ENCODE data around the gene GOLIM4.

DNA sequence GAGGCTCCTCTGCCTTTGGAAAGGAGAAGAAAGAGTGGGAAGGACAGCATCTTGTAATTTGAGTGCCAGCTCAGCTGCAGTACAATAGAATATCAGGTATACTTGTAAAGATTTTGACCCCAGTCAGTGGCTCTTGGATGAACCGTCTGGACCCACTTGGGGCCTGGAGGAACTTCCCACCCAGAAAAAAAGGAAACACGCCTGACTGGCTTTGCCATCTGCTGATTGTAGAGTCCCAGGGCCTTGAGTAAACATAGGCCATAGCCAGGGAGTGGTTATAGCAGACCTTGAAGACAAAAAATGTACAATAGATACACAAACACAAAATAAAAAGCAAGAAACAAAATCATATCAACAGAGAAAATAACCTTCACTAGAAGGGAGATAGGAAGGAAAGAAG is 112.1 kb downstream of the GOLIM4 start:
- TF ChIP-seq, protein P1, sequence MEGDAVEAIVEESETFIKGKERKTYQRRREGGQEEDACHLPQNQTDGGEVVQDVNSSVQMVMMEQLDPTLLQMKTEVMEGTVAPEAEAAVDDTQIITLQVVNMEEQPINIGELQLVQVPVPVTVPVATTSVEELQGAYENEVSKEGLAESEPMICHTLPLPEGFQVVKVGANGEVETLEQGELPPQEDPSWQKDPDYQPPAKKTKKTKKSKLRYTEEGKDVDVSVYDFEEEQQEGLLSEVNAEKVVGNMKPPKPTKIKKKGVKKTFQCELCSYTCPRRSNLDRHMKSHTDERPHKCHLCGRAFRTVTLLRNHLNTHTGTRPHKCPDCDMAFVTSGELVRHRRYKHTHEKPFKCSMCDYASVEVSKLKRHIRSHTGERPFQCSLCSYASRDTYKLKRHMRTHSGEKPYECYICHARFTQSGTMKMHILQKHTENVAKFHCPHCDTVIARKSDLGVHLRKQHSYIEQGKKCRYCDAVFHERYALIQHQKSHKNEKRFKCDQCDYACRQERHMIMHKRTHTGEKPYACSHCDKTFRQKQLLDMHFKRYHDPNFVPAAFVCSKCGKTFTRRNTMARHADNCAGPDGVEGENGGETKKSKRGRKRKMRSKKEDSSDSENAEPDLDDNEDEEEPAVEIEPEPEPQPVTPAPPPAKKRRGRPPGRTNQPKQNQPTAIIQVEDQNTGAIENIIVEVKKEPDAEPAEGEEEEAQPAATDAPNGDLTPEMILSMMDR (IDR thresholded peaks at IDR 0.05), result no peak
- no peak for TF ChIP-seq POLR2AphosphoS5 (IDR thresholded peaks at IDR 0.05)
- TF ChIP-seq POLR2A (IDR thresholded peaks at IDR 0.05), result no peak
